CD4-positive, alpha-beta memory T cell (primary cell): Measurements from ENCODE around the gene PLPP4. TPM values are rescaled to one million over a fixed set of nuclear protein-coding genes. Genes with fewer than 3 reads are reported as not detected.

Experiments
- CTCF ChIA-PET: fragments of 350-600 bp; sonication (Branson Sonifier 250); formaldehyde crosslinking; loops from one replicate; lab custom pipeline; 2021; ENCODE audit warnings: inconsistent platforms; ENCODE audit not compliant: partially characterized antibody; lab: Charles Lee
- POLR2A ChIA-PET: fragments of 350-600 bp; sonication (Branson Sonifier 250); formaldehyde crosslinking; loops from one replicate; lab custom pipeline; 2021; ENCODE audit not compliant: partially characterized antibody; lab: Charles Lee
- DNase-seq, 5 donors: peaks; one replicate each; pipeline versions ENCODE4 v3.0.0 to v3.0.0-alpha.2; 2020 to 2022; ENCODE audit warnings: mixed read lengths in 1 of 5
- H3K27ac ChIP-seq: one replicate; pipeline ENCODE4 v1.7.0; 2013; ENCODE audit warnings: low read depth, low read length
- H3K27me3 ChIP-seq: 2 replicates; pipeline ENCODE4 v1.7.0; 2013; ENCODE audit warnings: mild to moderate bottlenecking, low read length, moderate library complexity; ENCODE audit not compliant: insufficient read depth
- H3K36me3 ChIP-seq: 2 replicates; pipeline ENCODE4 v1.7.0; 2013; ENCODE audit warnings: mild to moderate bottlenecking, low read length, moderate library complexity; ENCODE audit not compliant: insufficient read depth
- H3K4me1 ChIP-seq: 2 replicates; pipeline ENCODE4 v1.7.0; 2013; ENCODE audit warnings: mild to moderate bottlenecking, low read length, moderate library complexity; ENCODE audit not compliant: insufficient read depth
- H3K4me3 ChIP-seq, 2 donors: one replicate each; pipeline ENCODE4 v1.7.0; 2013; ENCODE audit warnings: low read length in 2 of 2, mild to moderate bottlenecking in 1 of 2
- H3K9me3 ChIP-seq, 2 donors: one replicate each; pipeline ENCODE4 v1.7.0; 2013; ENCODE audit warnings: low read length in 2 of 2, control low read depth in 1 of 2; ENCODE audit not compliant: control insufficient read depth in 1 of 2
- H3K27ac Mint-ChIP-seq, 7 donors: one replicate each; pipeline ENCODE4 v1.8.0; 2020 to 2021; ENCODE audit warnings: mixed read lengths in 7 of 7, mild to moderate bottlenecking in 6 of 7, inconsistent platforms in 3 of 7, moderate library complexity in 3 of 7
- H3K27me3 Mint-ChIP-seq, 2 donors: one replicate each; pipeline ENCODE4 v1.8.0; 2020 to 2021; ENCODE audit warnings: mixed read lengths in 2 of 2
- H3K36me3 Mint-ChIP-seq, 2 donors: one replicate each; pipeline ENCODE4 v1.8.0; 2020 to 2021; ENCODE audit warnings: mixed read lengths in 2 of 2, inconsistent platforms in 1 of 2, mild to moderate bottlenecking in 1 of 2
- H3K4me1 Mint-ChIP-seq, 4 donors: one replicate each; pipeline ENCODE4 v1.8.0; 2020 to 2021; ENCODE audit warnings: mixed read lengths in 4 of 4, mild to moderate bottlenecking in 1 of 4
- H3K4me3 Mint-ChIP-seq, 8 donors: one replicate each; pipeline ENCODE4 v1.8.0; 2020 to 2021; ENCODE audit warnings: mixed read lengths in 8 of 8, mild to moderate bottlenecking in 7 of 8, moderate library complexity in 6 of 8, inconsistent platforms in 3 of 8
- H3K9me3 Mint-ChIP-seq, 8 donors: one replicate each; pipeline ENCODE4 v1.8.0; 2020 to 2021; ENCODE audit warnings: mixed read lengths in 8 of 8, mild to moderate bottlenecking in 5 of 8, inconsistent platforms in 3 of 8, moderate library complexity in 1 of 8
- intact Hi-C: fragments of 100-400 bp; cut with micrococcal nuclease; formaldehyde crosslinking; loops from one replicate; pipeline ENCODE4 v1.15.1; 2023
- polyA plus RNA-seq, 2 donors: library from polyadenylated mRNA; unstranded; fragments of 300-500 nt; fragmentation: Illumina TruSeq; gene quantifications; one replicate each; pipeline ENCODE4 v1.2.3, GENCODE V29; 2021
- total RNA-seq, 2 experiments: library from RNA; stranded (reverse); gene quantifications; one replicate each; pipeline ENCODE4 v1.2.3, GENCODE V29; 2021

PLPP4 gene
- total and polyA plus RNA-seq, 4 experiments from 2014 or later: not detected

- no peak overlapping the region for H3K4me3 Mint-ChIP-seq
- no peaks in the 10 kb centered on the region for H3K36me3 Mint-ChIP-seq
- no peak overlapping the region for H3K27ac Mint-ChIP-seq
- intact Hi-C loops: no loop called here
- peaks cover 0 to 3% (median under 1%) of the 10 kb centered on the region in 4 donors for H3K4me1 Mint-ChIP-seq
- H3K27me3 Mint-ChIP-seq: peaks cover 12 to 23% of the 10 kb centered on the region in 2 donors
- Histone ChIP-seq H3K27ac (no peak overlapping the region), H3K4me1 (no peaks in the 10 kb centered on the region), H3K27me3 (peaks cover 3% of the 10 kb centered on the region), H3K36me3 (no peaks in the 10 kb centered on the region), H3K4me3 (no peak overlapping the region), H3K9me3 (no peaks in the 10 kb centered on the region)
- peaks cover 0 to 8% (median 3%) of the 10 kb centered on the region in 8 donors for H3K9me3 Mint-ChIP-seq
- ChIA-PET CTCF (no interaction called here), POLR2A (no interaction called here)
- no peak for DNase-seq
These were observed 1.4 kb upstream of the PLPP4 start for GRCh38 chr10:120455606-120456005.

- no peak overlapping the region for H3K4me3 ChIP-seq
- intact Hi-C loops: no loop called here
- no peaks in the 10 kb centered on the region for H3K4me1 ChIP-seq
- H3K4me3 Mint-ChIP-seq: no peak overlapping the region
- no peaks in the 10 kb centered on the region for H3K36me3 Mint-ChIP-seq
- H3K27ac ChIP-seq: no peak overlapping the region
- no peak overlapping the region for H3K27ac Mint-ChIP-seq
- H3K9me3 ChIP-seq: no peaks in the 10 kb centered on the region
- no peak for DNase-seq
- no peaks in the 10 kb centered on the region for H3K36me3 ChIP-seq
- peaks cover 12 to 23% of the 10 kb centered on the region in 2 donors for H3K27me3 Mint-ChIP-seq
- POLR2A ChIA-PET: no interaction called here
- H3K4me1 Mint-ChIP-seq: peaks cover 0 to 3% (median under 1%) of the 10 kb centered on the region in 4 donors
- CTCF ChIA-PET: no interaction called here
- H3K9me3 Mint-ChIP-seq: peaks cover 0 to 8% (median 3%) of the 10 kb centered on the region in 8 donors
- H3K27me3 ChIP-seq: peaks cover 3% of the 10 kb centered on the region
These were observed 843 bp upstream of the PLPP4 start for GRCh38 chr10:120456143-120456625.

GRCh38 chr10:120457431-120458172 is 575 bp downstream of the PLPP4 start:
- peaks cover 12 to 24% of the 10 kb centered on the region in 2 donors for H3K27me3 Mint-ChIP-seq
- no peaks in the 10 kb centered on the region for H3K9me3 ChIP-seq
- intact Hi-C loops: no loop called here
- H3K27me3 ChIP-seq: peaks cover 3% of the 10 kb centered on the region
- H3K36me3 Mint-ChIP-seq: no peaks in the 10 kb centered on the region
- no peak overlapping the region for H3K27ac ChIP-seq
- H3K4me1 Mint-ChIP-seq: peaks cover 0 to 3% (median under 1%) of the 10 kb centered on the region in 4 donors
- no peak overlapping the region for H3K27ac Mint-ChIP-seq
- H3K4me3 Mint-ChIP-seq: peak overlapping the region in 1 of 8 donors; percentile 23
- H3K4me3 ChIP-seq: no peak overlapping the region
- peaks cover 0 to 8% (median 2%) of the 10 kb centered on the region in 8 donors for H3K9me3 Mint-ChIP-seq
- no peaks in the 10 kb centered on the region for H3K4me1 ChIP-seq
- ChIA-PET CTCF (no interaction called here), POLR2A (no interaction called here)
- H3K36me3 ChIP-seq: no peaks in the 10 kb centered on the region
- DNase-seq: no peak

- ChIA-PET POLR2A (no interaction called here), CTCF (no interaction called here)
- H3K4me1 Mint-ChIP-seq: peaks cover 0 to 3% (median under 1%) of the 10 kb centered on the region in 4 donors
- Histone ChIP-seq H3K36me3 (no peaks in the 10 kb centered on the region), H3K27me3 (peaks cover 3% of the 10 kb centered on the region), H3K4me1 (no peaks in the 10 kb centered on the region), H3K27ac (no peak overlapping the region), H3K9me3 (no peaks in the 10 kb centered on the region), H3K4me3 (no peak overlapping the region)
- no peaks in the 10 kb centered on the region for H3K36me3 Mint-ChIP-seq
- no peak for DNase-seq
- intact Hi-C loops: no loop called here
- peaks cover 9 to 22% of the 10 kb centered on the region in 2 donors for H3K27me3 Mint-ChIP-seq
- H3K4me3 Mint-ChIP-seq: peak overlapping the region in 1 of 8 donors; percentile 27
- H3K27ac Mint-ChIP-seq: no peak overlapping the region
- peaks cover 0 to 8% (median 2%) of the 10 kb centered on the region in 8 donors for H3K9me3 Mint-ChIP-seq
These were observed 1.4 kb downstream of the PLPP4 start for GRCh38 chr10:120458432-120458831.

GRCh38 chr10:120459185-120459584 is 2.2 kb downstream of the PLPP4 start:
- intact Hi-C loops: no loop called here
- Histone ChIP-seq H3K27ac (no peak overlapping the region), H3K27me3 (peaks cover 3% of the 10 kb centered on the region), H3K4me3 (no peak overlapping the region), H3K36me3 (no peaks in the 10 kb centered on the region), H3K4me1 (no peaks in the 10 kb centered on the region), H3K9me3 (no peaks in the 10 kb centered on the region)
- Mint-ChIP-seq H3K27me3 (peaks cover 9 to 18% of the 10 kb centered on the region in 2 donors), H3K27ac (no peak overlapping the region), H3K36me3 (no peaks in the 10 kb centered on the region), H3K4me1 (peaks cover 0 to 3% (median under 1%) of the 10 kb centered on the region in 4 donors), H3K4me3 (no peak overlapping the region), H3K9me3 (peaks cover 0 to 8% (median under 1%) of the 10 kb centered on the region in 8 donors)
- ChIA-PET POLR2A (no interaction called here), CTCF (no interaction called here)
- no peak for DNase-seq

- ChIA-PET POLR2A (no interaction called here), CTCF (no interaction called here)
- intact Hi-C loops: no loop called here
- Histone ChIP-seq H3K4me3 (no peak overlapping the region), H3K27me3 (peaks cover 3% of the 10 kb centered on the region), H3K27ac (no peak overlapping the region), H3K9me3 (no peaks in the 10 kb centered on the region), H3K4me1 (no peaks in the 10 kb centered on the region), H3K36me3 (no peaks in the 10 kb centered on the region)
- Mint-ChIP-seq H3K9me3 (peaks cover 0 to 8% (median under 1%) of the 10 kb centered on the region in 8 donors), H3K27ac (no peak overlapping the region), H3K4me3 (no peak overlapping the region), H3K27me3 (peaks cover 8 to 18% of the 10 kb centered on the region in 2 donors), H3K36me3 (no peaks in the 10 kb centered on the region), H3K4me1 (peaks cover 0 to 3% (median under 1%) of the 10 kb centered on the region in 4 donors)
- DNase-seq: no peak
These were observed 3.2 kb downstream of the PLPP4 start for GRCh38 chr10:120460186-120460585.

- ChIA-PET POLR2A (no interaction called here), CTCF (no interaction called here)
These were observed 3.7 kb downstream of the PLPP4 start for GRCh38 chr10:120460776-120461175.

More at GRCh38 chr10:120460776-120461175, 3.7 kb downstream of the PLPP4 start:
- Mint-ChIP-seq H3K27me3 (peaks cover 6 to 16% of the 10 kb centered on the region in 2 donors), H3K36me3 (no peaks in the 10 kb centered on the region), H3K4me3 (no peak overlapping the region), H3K27ac (no peak overlapping the region), H3K9me3 (peaks cover 0 to 8% (median under 1%) of the 10 kb centered on the region in 8 donors), H3K4me1 (peaks cover 0 to 3% (median under 1%) of the 10 kb centered on the region in 4 donors)
- Histone ChIP-seq H3K27ac (no peak overlapping the region), H3K27me3 (peaks cover 3% of the 10 kb centered on the region), H3K4me3 (no peak overlapping the region), H3K36me3 (no peaks in the 10 kb centered on the region), H3K4me1 (no peaks in the 10 kb centered on the region), H3K9me3 (no peaks in the 10 kb centered on the region)
- DNase-seq: no peak
- intact Hi-C loops: no loop called here
